HG03097 (cell line): Measurements from ENCODE around the gene BRK1.
A peak's percentile ranks its signal among the peaks of the same experiment; 100 is the strongest.
"Not testable (repeated sequence)": the region's sequence is repeated elsewhere in the genome, so short reads cannot be mapped to it uniquely, and the experiment has no call there.

ENCODE experiments used
- ATAC-seq: cut with Tn5 transposase; IDR thresholded peaks from one replicate; pipeline ENCODE4 v1.9.1; 2021; ENCODE audit not compliant: unreplicated experiment, low FRiP score

BRK1 gene

GRCh38 chr3:10142707-10143560 is 27.5 kb downstream of the BRK1 start:
- ATAC-seq = no peak

- ATAC-seq = no peak
Observed at GRCh38 chr3:10145685-10146084, 30.2 kb downstream of the BRK1 start.

DNA sequence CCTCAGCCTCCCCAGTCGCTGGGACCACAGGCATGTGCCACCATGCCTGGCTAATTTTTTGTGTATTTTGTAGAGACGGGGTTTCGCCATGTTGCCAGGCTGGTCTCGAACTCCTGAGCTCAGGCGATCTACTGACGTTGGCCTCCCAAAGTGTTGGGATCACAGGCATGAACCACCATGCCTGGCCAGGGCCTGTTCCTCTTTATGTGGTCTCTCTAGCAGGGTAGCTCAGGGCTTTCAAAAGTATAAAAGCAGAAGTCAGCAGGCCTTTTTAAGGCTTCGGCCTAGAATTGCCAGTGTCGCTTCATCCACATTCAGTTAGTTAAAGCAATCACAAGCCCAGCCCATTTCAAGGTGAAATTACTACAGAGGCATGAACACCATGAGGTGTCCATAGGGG is 33.8 kb downstream of the BRK1 start:
- ATAC-seq = no peak

DNA sequence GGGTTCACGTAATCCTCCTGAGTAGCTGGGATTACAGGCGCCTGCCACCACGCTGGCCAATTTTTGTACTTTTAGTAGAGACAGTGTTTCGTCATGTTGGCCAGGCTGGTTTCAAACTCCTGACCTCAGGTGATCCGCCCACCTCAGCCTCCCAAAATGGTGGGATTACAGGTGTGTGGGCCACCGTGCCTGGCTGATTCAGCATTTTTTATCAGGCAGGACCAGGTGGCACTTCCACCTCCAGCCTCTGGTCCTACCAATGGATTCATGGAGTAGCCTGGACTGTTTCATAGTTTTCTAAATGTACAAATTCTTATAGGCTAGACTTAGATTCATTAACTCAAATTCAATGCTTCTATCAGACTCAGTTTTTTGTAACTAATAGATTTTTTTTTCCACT is 35.5 kb downstream of the BRK1 start:
- ATAC-seq = no peak

- ATAC-seq = no peak
Observed at GRCh38 chr3:10154335-10155122, 39.1 kb downstream of the BRK1 start.

DNA sequence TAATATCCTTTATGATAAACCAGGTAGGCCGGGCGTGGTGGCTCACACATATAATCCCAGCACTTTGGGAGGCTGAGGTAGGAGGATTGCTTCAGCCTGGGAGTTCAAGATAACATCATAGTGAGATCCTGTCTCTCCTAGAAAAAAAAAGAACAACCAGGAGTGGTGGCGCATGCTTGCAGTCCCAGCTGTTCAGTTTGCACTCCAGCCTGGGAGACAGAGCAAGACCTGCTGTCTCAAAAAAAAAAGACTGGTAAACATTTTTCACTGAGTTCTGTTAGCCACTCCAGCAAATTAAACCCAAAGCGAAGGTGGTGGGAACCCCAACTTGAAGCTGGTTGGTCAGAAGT is 39.6 kb downstream of the BRK1 start:
- ATAC-seq = no peak

- no peak for ATAC-seq
Observed at GRCh38 chr3:10155658-10156057, 40.2 kb downstream of the BRK1 start.

- no peak for ATAC-seq
Observed at GRCh38 chr3:10157031-10157430, 41.6 kb downstream of the BRK1 start.

DNA sequence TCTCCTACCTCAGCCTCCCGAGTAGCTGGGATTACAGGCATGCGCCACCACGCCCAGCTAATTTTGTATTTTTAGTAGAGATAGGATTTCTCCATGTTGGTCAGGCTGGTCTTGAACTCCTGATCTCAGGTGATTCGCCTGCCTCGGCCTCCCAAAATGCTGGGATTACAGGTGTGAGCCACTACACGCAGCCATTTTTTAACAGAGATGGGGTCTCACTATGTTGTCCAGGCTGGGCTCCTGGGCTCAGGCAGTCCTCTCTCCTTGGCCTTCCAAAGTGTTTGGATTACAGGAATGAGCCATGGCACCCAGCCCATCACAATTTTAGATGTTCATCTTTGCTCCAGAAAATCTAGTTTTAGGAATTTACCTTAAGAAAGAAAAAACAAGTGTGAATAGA is 43.1 kb downstream of the BRK1 start:
- ATAC-seq = not testable (repeated sequence)

DNA sequence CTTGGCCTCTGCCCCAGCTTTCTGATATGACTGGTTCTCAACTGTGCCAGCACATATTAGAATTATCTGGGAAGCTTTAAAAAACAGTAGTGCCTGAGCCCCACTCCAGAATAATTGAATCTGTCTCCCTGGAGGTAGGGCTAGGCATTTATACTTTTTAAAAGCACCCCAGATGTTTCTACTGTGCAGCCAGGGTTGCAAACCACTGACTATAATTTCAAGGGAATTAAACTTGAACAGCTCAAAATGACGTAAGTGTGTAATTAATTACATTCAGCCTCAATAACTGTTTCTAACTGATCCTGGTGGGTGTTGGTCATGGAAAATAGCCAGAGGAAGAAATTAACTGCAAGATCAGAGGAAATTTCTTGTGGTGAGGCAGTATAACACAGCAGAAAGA is 44.9 kb downstream of the BRK1 start:
- ATAC-seq = no peak

GRCh38 chr3:10160925-10161324 is 45.5 kb downstream of the BRK1 start:
- no peak for ATAC-seq

DNA sequence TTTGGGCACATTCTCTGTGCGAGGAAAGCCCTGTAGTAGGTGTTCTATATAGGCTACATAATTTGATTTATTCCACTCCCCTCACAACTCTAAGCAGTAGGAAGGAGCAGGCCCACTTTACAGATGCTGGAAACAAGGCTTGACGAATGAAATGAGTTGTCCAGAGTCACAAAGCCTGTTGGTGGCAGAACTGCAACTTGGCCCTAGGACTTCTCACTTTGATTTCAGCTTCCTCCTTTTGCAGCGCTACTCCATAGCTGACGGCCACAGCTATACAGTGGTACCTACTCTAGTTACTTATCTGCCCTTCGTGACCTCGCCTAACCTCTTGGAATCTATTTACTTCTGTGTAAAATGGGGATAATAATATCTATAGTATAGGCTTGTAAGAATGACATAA is 46.7 kb downstream of the BRK1 start:
- no peak for ATAC-seq

DNA sequence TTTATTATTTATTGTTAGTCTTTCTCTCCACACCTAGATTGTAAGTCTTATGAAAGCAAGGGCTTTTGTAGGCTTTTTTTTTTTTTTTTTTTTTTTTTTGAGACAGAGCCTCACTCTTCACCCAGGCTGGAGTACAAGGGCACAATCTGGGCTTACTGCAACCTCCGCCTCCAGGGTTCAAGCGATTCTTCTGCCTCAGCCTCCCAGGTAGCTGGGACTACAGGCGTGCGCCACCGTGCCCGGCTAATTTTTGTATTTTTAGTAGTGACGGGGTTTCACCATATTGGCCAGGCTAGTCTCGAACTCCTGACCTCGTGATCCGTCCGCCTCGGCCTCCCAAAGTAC is 48.7 kb downstream of the BRK1 start:
- not testable (repeated sequence) for ATAC-seq

GRCh38 chr3:10164546-10165393 is 49.3 kb downstream of the BRK1 start, which contains the start of gene IRAK2:
TSS of gene IRAK2 (plus strand) at chr3:10164919. CDS start at chr3:10164955, 36 bp downstream.
- ATAC-seq = peak; percentile 63

DNA sequence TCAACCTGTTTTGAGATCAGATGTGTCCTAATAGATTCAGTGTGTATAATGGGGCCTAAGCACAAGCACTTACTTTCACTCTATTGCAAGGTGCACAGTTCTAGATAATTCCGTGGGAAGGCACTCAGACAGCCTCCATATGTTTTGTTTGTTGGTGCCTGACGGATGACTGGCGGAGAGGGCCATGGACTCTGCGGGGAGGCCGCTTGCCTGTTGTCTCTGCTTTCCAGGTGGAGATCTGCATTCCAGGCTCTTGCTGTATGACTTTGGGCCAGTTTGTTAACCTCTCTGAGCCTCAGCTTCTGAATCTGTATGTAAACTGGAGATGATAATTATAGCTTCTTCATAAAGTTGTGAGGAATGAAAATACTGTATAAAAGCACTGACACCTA is 50.7 kb downstream of the BRK1 start:
- no peak for ATAC-seq

GRCh38 chr3:10169000-10169496 is 53.6 kb downstream of the BRK1 start:
- ATAC-seq = no peak

DNA sequence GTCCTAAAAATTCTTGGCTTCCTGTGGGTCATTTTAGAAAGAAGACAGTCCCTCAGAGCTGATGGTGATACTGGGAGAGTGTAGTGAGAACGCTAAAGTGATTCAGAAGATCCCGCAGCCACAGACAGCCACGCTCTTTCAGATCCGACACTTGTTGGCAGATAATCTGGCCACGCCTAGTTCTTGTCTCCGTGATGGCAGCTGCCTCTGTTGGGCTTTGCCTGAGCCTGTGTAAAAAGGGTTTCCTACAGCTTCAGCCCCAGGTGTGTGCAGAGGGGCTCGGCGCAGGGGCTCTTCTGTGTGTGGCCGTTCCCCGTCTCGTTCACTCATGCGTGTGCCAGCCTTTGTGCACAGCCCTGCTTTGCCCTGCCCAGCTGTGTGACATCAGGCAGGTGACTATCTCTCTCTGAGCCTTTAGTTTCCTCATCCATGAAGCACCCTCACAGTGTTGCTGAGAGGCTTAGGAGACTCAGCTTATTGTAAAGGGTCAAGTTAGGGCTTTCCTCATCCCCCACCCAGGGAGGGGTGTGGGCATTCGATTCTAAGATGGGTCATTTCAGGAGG is 55.5 kb downstream of the BRK1 start:
- ATAC-seq = no peak

DNA sequence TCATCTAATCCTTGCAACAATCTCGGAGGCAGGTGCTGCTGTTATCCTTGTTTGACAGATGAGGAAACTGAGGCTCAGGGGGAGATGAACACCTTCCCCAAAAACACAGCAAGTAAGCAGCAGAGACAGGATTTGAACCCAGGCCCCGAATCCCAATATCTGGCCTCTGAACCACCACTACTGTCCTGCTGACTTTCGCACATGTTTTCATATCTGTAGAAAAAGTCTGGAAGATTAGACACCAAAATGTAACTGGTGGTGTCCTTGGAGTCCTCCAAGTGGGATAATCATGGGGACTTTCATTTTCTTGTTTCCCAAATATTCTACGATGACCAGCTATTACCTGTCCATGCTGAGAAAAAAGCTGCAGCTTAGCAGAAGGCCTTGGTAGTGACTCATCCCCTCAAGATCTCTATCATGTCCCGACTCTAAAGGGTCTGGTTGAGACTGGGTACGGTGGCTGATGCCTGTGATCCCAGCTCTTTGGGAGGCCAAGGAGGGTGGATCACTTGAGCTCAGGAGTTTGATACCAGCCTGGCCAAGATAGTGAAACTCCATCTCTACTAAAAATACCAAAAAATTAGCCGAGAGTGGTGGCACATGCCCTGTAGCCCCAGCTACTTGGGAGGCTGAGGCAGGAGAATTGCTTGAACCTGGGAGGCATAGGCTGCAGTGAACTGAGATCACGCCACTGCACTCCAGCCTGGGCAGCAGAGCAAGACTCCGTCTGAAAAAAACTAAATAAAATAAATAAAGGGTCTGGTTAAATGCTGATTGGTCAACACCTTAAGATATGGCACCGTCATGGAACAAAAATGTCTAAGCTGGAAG is 57.8 kb downstream of the BRK1 start:
- no peak for ATAC-seq

DNA sequence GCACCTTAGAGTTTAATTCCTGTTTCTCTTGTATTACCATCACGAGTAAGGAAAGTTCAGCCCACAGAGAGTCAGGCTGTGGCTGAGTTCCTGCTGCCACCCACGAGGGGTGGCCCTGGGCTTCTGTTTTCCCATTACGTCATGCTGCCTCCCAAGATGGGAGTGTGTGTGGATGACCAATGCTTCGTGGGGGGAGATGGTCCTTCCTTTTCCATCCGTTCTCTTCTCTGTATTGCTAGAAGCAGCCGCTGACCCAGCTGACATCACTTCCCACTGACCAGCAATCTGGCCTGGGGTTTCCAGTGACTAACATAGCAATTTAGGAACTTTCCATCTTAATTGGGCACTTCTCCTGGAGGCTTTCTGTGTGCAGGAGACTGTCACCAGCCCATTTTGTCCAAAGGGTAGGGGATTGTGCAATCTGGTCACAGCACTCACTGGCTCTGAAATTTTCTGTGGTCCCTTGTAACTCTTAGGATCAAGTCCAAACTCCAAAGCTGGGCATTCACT is 58.5 kb downstream of the BRK1 start:
- no peak for ATAC-seq
